CD4-positive, alpha-beta T cell treated with Interleukin-4 for 1 hour (primary cell): ENCODE data around the gene PGA4.
"Not testable (repeated sequence)": the region's sequence is repeated elsewhere in the genome, so short reads cannot be mapped to it uniquely, and the experiment has no call there.

Source experiments
- DNase-seq, 2 donors: peaks; one replicate each; pipeline ENCODE4 v3.0.0-alpha.2; 2020 to 2022

PGA4 gene

DNA sequence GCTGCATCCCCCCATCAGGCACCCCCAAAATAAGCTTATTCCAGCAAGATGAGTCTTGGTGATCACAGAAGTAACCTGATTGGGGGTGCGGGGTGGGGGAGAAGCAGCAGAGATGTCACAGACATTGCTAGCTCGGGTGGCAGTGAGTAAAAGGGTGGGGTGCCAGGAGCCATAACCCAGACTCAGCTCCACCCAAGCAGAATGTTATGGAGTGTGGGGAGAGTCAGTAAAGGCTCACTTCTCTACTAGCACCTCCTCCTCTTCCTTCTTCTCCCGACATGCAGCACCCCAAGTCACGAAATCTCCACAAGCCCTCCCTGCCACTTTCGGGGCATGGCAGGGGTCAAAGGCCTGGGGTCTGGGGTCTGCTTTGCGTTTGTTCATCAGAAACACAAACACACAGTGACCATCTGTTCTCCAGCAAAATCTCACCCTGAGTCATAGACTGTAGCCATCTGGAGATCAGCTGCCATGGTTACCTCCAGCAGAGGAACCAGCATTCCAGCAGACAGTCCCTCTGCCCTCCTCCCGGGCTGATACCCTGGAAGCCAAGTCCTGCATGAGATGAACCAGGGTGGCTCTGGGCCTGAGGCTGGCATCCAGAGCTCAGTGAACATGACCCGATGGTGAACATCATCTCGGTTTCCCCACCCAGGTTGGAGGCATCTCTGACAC is 14.4 kb upstream of the PGA4 start:
- DNase-seq: not testable (repeated sequence)

DNA sequence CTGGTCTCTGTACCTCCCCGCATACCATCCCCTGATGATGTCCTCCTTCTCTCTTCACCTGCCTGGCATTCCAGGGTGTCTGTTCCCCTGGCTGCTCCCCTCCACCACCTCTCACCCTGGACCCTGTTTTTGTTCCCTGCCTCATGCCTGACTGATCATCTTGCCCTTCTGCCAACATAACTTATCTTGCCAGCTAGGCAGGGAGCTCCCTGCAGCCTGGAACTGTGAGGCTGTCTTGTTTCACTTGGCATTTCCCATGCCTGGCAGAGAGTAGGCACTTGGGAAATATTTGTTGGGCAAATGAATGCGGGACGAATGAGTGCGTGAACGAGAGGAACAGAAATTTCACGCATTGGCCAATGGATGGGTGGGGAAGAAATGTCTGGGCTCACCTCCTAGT is 11.5 kb upstream of the PGA4 start:
- DNase-seq: not testable (repeated sequence)

GRCh38 chr11:61211327-61211952 is 10.7 kb upstream of the PGA4 start:
- not testable (repeated sequence) for DNase-seq

- not testable (repeated sequence) for DNase-seq
Measured at GRCh38 chr11:61212202-61212601, 9.9 kb upstream of the PGA4 start.

GRCh38 chr11:61213711-61214324 is 8.3 kb upstream of the PGA4 start:
- DNase-seq: not testable (repeated sequence)

GRCh38 chr11:61218306-61218705 is 3.8 kb upstream of the PGA4 start:
- DNase-seq: not testable (repeated sequence)

DNA sequence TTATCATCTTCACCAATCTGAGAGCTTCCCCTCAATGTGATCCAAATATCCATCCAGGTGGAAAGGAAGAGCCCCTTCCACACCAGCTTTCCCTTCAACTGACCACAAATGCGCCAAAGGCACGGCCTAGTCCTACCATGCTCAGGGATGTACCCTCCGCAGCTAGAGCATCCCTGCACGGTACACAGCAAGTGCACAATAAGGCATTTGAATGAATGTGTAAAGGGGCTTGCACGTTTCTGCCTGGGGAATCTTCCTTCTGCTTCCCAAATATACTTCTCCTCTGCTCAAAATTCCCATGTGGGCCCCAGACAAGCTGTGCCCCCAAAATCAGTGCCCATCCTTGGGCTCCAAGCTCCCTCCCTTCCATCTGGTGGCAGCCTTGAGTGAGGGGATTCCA is 3.1 kb upstream of the PGA4 start:
- DNase-seq: not testable (repeated sequence)

DNA sequence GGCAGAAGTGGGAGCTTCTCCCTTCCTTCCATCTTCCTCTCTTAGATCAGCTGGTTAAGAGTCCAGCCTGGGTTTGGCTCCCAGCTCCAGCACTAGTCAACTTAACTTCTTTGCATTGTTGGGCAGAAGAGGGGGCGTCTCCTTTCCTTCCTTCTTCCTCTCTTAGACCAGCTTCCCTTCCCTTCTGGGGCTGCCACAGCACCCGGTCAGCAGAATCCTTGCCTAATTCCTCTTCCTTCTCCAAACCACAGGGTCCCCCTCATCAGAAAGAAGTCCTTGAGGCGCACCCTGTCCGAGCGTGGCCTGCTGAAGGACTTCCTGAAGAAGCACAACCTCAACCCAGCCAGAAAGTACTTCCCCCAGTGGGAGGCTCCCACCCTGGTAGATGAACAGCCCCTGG is 545 bp downstream of the PGA4 start:
- not testable (repeated sequence) for DNase-seq

DNA sequence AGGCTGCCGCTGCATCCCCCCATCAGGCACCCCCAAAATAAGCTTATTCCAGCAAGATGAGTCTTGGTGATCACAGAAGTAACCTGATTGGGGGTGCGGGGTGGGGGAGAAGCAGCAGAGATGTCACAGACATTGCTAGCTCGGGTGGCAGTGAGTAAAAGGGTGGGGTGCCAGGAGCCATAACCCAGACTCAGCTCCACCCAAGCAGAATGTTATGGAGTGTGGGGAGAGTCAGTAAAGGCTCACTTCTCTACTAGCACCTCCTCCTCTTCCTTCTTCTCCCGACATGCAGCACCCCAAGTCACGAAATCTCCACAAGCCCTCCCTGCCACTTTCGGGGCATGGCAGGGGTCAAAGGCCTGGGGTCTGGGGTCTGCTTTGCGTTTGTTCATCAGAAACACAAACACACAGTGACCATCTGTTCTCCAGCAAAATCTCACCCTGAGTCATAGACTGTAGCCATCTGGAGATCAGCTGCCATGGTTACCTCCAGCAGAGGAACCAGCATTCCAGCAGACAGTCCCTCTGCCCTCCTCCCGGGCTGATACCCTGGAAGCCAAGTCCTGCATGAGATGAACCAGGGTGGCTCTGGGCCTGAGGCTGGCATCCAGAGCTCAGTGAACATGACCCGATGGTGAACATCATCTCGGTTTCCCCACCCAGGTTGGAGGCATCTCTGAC is 4.5 kb downstream of the PGA4 start:
- DNase-seq: not testable (repeated sequence)

DNA sequence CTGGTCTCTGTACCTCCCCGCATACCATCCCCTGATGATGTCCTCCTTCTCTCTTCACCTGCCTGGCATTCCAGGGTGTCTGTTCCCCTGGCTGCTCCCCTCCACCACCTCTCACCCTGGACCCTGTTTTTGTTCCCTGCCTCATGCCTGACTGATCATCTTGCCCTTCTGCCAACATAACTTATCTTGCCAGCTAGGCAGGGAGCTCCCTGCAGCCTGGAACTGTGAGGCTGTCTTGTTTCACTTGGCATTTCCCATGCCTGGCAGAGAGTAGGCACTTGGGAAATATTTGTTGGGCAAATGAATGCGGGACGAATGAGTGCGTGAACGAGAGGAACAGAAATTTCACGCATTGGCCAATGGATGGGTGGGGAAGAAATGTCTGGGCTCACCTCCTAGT is 7.3 kb downstream of the PGA4 start:
- DNase-seq: not testable (repeated sequence)

- DNase-seq: not testable (repeated sequence)
Measured at GRCh38 chr11:61231033-61231432, 8.9 kb downstream of the PGA4 start.

DNA sequence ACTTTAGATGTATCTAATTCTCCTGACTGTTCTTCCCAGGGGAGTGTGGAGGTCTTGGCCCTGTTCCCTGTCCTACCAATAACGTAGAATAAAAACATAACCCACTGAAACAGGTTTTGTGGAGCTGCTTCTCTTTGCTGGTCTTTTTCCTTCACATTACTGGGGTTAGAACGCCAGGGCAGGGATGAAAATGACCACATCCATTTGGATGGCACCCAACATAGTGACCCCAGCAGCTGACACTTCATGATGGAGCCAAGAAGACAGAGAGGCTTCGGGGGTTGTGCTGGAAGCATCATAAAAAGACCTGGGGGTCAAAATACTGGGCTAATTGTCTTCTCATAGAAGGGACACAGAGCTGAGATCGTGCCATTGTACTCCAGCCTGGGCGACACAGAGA is 9.4 kb downstream of the PGA4 start:
- DNase-seq: not testable (repeated sequence)

DNA sequence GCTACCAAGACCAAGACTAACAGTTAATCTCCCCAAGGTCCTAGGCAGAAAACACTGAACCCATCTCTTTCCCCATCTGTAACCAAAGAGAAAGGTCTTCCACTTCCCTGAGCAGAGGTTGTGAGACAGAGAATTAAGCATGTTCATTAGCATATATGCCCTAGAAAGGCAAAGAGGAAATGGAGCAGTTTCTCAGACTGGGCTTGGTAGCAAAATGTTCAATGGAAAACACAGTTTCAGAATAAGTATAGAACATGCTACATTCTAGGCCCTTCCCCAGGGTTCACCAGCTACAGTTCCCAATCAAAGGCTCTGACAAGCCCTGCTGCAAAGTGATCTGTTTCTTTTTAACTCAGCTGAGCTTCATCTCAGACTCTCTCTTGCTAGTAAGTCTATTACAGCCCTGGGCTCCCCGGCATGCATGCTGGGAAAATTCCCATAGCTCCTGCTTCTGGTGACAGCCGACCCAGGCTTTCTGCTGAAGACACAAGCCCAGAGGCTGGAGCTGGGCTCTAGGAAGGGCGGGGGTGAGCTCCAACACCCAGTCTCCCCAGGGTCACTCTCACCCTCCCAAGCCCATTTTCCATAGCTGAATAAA is 10.5 kb downstream of the PGA4 start:
- not testable (repeated sequence) for DNase-seq

DNA sequence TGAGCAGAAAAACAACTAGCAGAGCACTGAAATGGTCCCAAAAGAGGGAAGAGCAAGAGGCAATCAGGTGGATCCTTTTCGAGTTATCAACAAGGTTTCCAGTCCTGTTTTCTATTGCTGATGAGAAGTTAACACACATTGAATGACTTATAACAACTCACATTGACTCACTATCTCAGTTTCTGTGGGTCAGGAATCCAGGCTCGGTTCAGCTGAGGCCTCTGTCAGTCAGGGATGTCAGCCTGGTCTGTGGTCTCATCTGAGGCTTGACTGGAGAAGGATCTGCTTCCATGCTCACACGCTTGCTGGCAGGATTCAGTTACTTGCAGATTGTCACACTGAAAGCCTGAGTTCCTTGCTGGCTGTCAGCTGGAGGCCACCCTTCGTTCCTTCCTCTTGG is 15.0 kb downstream of the PGA4 start:
- not testable (repeated sequence) for DNase-seq

- not testable (repeated sequence) for DNase-seq
Measured at GRCh38 chr11:61240288-61240687, 18.1 kb downstream of the PGA4 start.

GRCh38 chr11:61240875-61241274 is 18.7 kb downstream of the PGA4 start, which contains the start of gene PGA5:
PGA5 (plus strand) TSS chr11:61241175; CDS start chr11:61241227, 52 bp downstream.
- DNase-seq: not testable (repeated sequence)

GRCh38 chr11:61241526-61241925 is 19.4 kb downstream of the PGA4 start:
- DNase-seq: not testable (repeated sequence)

- not testable (repeated sequence) for DNase-seq
Measured at GRCh38 chr11:61245284-61245964, 23.3 kb downstream of the PGA4 start.

DNA sequence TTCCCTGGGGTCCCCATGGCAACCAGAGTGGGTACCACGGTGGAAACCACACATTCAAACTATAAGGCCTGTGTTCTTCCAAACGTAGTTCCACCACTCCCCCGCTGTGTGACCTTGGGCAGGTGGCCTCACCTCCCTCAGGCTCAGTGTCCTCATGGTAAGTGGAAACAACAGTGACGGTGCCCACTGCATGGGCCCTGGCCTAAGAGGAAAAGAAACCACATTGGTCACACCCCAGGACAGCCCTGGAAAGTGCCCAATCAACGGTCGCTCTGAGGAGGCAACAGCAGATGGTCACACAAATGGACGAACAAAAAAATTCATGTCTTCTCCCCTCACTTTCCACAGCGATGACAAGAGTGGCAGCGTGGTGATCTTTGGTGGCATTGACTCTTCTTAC is 25.9 kb downstream of the PGA4 start:
- DNase-seq: not testable (repeated sequence)

DNA sequence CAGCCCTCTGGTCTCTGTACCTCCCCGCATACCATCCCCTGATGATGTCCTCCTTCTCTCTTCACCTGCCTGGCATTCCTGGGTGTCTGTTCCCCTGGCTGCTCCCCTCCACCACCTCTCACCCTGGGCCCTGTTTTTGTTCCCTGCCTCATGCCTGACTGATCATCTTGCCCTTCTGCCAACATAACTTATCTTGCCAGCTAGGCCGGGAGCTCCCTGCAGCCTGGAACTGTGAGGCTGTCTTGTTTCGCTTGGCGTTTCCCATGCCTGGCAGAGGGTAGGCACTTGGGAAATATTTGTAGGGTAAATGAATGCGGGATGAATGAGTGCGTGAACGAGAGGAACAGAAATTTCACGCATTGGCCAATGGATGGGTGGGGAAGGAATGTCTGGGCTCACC is 27.1 kb downstream of the PGA4 start:
- not testable (repeated sequence) for DNase-seq

DNA sequence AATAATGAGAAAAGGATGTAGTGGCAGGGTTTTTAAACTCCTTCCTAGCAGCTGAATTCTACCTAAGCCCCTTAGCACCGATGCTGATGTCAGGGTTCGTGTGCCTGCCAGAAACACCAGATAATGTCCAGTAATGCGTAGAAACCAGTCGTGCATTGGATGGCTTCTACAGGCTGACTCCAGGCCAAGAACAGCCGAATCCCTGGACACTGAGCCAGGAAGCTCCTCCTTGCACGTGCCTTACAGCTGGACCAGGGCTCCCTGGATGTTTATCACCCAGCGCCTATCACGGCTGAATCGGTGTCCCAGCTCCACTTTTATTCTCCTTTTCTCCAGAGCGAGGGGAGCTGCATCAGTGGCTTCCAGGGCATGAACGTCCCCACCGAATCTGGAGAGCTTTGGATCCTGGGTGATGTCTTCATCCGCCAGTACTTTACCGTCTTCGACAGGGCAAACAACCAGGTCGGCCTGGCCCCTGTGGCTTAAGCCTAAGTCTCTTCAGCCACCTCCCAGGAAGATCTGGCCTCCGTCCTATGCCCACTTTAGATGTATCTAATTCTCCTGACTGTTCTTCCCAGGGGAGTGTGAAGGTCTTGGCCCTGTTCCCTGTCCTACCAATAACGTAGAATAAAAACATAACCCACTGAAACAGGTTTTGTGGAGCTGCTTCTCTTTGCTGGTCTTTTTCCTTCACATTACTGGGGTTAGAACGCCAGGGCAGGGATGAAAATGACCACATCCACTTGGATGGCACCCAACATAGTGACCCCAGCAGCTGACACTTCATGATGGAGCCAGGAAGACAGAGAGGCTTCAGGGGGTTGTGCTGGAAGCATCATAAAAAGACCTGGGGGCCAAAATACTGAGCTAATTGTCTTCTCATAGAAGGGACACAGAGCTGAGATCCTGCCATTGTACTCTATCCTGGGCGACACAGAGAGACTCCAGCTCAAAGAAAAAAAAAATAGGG is 28.9 kb downstream of the PGA4 start:
- DNase-seq: not testable (repeated sequence)
